ENCODE measurements around the gene LMO4. TPM values are rescaled to one million over a fixed set of nuclear protein-coding genes. Genes with fewer than 3 reads are reported as not detected.

The LMO4 gene
- total RNA-seq, 2 donors from 2014 or later, result 38.3 to 49.3 TPM

- Mint-ChIP-seq H3K27ac (no peak overlapping the region), H3K4me1 (peaks cover 4% of the 10 kb centered on the region), H3K36me3 (ENCODE audit: low read depth) (peaks cover 3% of the 10 kb centered on the region), H3K27me3 (ENCODE audit: insufficient read depth) (no peaks in the 10 kb centered on the region), H3K9me3 (peaks cover 19% of the 10 kb centered on the region), H3K4me3 (no peak overlapping the region)
- no peak for DNase-seq
- Histone ChIP-seq H3K9ac (ENCODE audit: extremely low read depth, low read length, poor library complexity, severe bottlenecking) (no peak overlapping the region), H3K27ac (ENCODE audit: low read depth, low read length) (no peak overlapping the region), H3K9me3 (ENCODE audit: control insufficient read depth, low read length) (no peaks in the 10 kb centered on the region), H3K27me3 (ENCODE audit: control insufficient read depth, insufficient read depth, low read length, poor library complexity, severe bottlenecking) (peaks cover 2% of the 10 kb centered on the region), H3K4me1 (ENCODE audit: control insufficient read depth, insufficient read depth, low read length) (no peaks in the 10 kb centered on the region), H3K36me3 (ENCODE audit: control insufficient read depth, insufficient read depth, low read length) (no peaks in the 10 kb centered on the region), H3K4me3 (ENCODE audit: low read length) (no peak overlapping the region)
- TF ChIP-seq CTCF (conservative IDR thresholded peaks at IDR 0.05), result no peak
- 95% methylated on average over 3 to 5 of the region's 5 CpGs for WGBS, 2 experiments (ENCODE audit: insufficient coverage in 1 of 2, insufficient read length in 1 of 2)
These were observed 33.6 kb downstream of the LMO4 start for GRCh38 chr1:87362063-87362833.

GRCh38 chr1:87362834-87363426 is 34.2 kb downstream of the LMO4 start:
- no peak for TF ChIP-seq CTCF (conservative IDR thresholded peaks at IDR 0.05)
- Mint-ChIP-seq H3K36me3 (ENCODE audit: low read depth) (peaks cover 3% of the 10 kb centered on the region), H3K9me3 (peaks cover 19% of the 10 kb centered on the region), H3K4me3 (no peak overlapping the region), H3K4me1 (peaks cover 8% of the 10 kb centered on the region), H3K27ac (no peak overlapping the region), H3K27me3 (ENCODE audit: insufficient read depth) (peaks cover 3% of the 10 kb centered on the region)
- Histone ChIP-seq H3K4me3 (ENCODE audit: low read length) (no peak overlapping the region), H3K9me3 (ENCODE audit: control insufficient read depth, low read length) (no peaks in the 10 kb centered on the region), H3K36me3 (ENCODE audit: control insufficient read depth, insufficient read depth, low read length) (no peaks in the 10 kb centered on the region), H3K4me1 (ENCODE audit: control insufficient read depth, insufficient read depth, low read length) (no peaks in the 10 kb centered on the region), H3K9ac (ENCODE audit: extremely low read depth, low read length, poor library complexity, severe bottlenecking) (no peak overlapping the region), H3K27me3 (ENCODE audit: control insufficient read depth, insufficient read depth, low read length, poor library complexity, severe bottlenecking) (peaks cover 9% of the 10 kb centered on the region), H3K27ac (ENCODE audit: low read depth, low read length) (no peak overlapping the region)
- no peak for DNase-seq
- WGBS, 2 experiments (ENCODE audit: insufficient coverage in 1 of 2, insufficient read length in 1 of 2), result 89 to 92% methylated on average over 1 to 2 of the region's 2 CpGs

GRCh38 chr1:87367549-87367948 is 38.9 kb downstream of the LMO4 start:
- Histone ChIP-seq H3K27me3 (ENCODE audit: control insufficient read depth, insufficient read depth, low read length, poor library complexity, severe bottlenecking) (peaks cover 42% of the 10 kb centered on the region), H3K27ac (ENCODE audit: low read depth, low read length) (no peak overlapping the region), H3K4me1 (ENCODE audit: control insufficient read depth, insufficient read depth, low read length) (peaks cover 3% of the 10 kb centered on the region), H3K9ac (ENCODE audit: extremely low read depth, low read length, poor library complexity, severe bottlenecking) (no peak overlapping the region), H3K9me3 (ENCODE audit: control insufficient read depth, low read length) (no peaks in the 10 kb centered on the region), H3K36me3 (ENCODE audit: control insufficient read depth, insufficient read depth, low read length) (no peaks in the 10 kb centered on the region), H3K4me3 (ENCODE audit: low read length) (no peak overlapping the region)
- Mint-ChIP-seq H3K4me3 (no peak overlapping the region), H3K4me1 (peaks cover 39% of the 10 kb centered on the region), H3K27me3 (ENCODE audit: insufficient read depth) (peaks cover 25% of the 10 kb centered on the region), H3K36me3 (ENCODE audit: low read depth) (peaks cover 3% of the 10 kb centered on the region), H3K9me3 (peaks cover 19% of the 10 kb centered on the region), H3K27ac (no peak overlapping the region)
- 88 to 95% methylated on average over 1 to 2 of the region's 3 CpGs for WGBS, 2 experiments (ENCODE audit: insufficient coverage in 1 of 2, insufficient read length in 1 of 2)
- no peak for TF ChIP-seq CTCF (conservative IDR thresholded peaks at IDR 0.05)
- DNase-seq, result no peak

Data from endodermal cell (in vitro differentiated cells).